ENCODE results near the gene RHOB. TPM values are rescaled to one million over a fixed set of nuclear protein-coding genes. Genes with fewer than 3 reads are reported as not detected.

Gene RHOB
- total RNA-seq, 1 experiment from 2014 or later = 38.9 TPM

DNA sequence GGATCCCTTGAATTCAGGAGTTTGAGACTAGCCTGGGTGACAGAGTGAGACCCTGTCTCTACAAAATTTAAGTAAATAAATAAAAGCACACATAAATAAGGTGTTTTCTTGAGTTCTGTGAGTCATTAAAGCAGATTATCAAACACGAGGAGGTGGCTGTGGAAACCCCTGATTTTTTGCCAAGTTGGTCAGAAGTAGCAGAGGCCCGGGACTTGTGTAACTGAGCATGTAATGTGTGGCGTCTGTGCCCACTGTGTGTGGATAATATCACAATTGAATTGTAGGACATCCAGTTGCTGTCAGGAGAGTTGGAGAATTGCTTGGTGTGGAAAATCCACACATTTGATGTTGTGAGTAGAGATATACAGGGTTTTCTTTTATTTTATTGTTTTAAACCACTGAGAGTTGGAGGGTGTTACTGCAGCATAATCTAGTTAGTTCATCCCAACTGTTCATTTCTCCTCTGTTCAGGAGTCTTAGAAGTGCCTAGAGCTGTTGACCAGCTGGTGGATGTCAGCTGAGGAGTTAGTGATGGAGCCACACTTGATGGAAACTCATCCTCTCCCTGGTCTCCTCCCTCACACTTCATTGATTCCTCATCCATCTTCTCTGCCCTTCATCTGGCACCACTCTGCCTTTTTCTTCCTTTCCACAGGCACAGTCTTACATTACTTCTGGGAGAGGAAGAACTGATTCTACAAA, 45.9 kb upstream of the RHOB start:
- TF ChIP-seq SIN3A (IDR thresholded peaks at IDR 0.05; ENCODE audit: borderline replicate concordance, insufficient read depth, low read depth, low read length) = no peak
- no peak for TF ChIP-seq TCF7L2 (IDR thresholded peaks at IDR 0.05; ENCODE audit: low read depth, low read length)
- TF ChIP-seq, protein P1, sequence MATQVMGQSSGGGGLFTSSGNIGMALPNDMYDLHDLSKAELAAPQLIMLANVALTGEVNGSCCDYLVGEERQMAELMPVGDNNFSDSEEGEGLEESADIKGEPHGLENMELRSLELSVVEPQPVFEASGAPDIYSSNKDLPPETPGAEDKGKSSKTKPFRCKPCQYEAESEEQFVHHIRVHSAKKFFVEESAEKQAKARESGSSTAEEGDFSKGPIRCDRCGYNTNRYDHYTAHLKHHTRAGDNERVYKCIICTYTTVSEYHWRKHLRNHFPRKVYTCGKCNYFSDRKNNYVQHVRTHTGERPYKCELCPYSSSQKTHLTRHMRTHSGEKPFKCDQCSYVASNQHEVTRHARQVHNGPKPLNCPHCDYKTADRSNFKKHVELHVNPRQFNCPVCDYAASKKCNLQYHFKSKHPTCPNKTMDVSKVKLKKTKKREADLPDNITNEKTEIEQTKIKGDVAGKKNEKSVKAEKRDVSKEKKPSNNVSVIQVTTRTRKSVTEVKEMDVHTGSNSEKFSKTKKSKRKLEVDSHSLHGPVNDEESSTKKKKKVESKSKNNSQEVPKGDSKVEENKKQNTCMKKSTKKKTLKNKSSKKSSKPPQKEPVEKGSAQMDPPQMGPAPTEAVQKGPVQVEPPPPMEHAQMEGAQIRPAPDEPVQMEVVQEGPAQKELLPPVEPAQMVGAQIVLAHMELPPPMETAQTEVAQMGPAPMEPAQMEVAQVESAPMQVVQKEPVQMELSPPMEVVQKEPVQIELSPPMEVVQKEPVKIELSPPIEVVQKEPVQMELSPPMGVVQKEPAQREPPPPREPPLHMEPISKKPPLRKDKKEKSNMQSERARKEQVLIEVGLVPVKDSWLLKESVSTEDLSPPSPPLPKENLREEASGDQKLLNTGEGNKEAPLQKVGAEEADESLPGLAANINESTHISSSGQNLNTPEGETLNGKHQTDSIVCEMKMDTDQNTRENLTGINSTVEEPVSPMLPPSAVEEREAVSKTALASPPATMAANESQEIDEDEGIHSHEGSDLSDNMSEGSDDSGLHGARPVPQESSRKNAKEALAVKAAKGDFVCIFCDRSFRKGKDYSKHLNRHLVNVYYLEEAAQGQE (IDR thresholded peaks at IDR 0.05; ENCODE audit: insufficient read depth in 1 of 2, low read depth in 2 of 2, low read length in 1 of 2) = no peak
- TF ChIP-seq, protein P2, sequence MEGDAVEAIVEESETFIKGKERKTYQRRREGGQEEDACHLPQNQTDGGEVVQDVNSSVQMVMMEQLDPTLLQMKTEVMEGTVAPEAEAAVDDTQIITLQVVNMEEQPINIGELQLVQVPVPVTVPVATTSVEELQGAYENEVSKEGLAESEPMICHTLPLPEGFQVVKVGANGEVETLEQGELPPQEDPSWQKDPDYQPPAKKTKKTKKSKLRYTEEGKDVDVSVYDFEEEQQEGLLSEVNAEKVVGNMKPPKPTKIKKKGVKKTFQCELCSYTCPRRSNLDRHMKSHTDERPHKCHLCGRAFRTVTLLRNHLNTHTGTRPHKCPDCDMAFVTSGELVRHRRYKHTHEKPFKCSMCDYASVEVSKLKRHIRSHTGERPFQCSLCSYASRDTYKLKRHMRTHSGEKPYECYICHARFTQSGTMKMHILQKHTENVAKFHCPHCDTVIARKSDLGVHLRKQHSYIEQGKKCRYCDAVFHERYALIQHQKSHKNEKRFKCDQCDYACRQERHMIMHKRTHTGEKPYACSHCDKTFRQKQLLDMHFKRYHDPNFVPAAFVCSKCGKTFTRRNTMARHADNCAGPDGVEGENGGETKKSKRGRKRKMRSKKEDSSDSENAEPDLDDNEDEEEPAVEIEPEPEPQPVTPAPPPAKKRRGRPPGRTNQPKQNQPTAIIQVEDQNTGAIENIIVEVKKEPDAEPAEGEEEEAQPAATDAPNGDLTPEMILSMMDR (IDR thresholded peaks at IDR 0.05) = no peak
- TF ChIP-seq POLR2AphosphoS5 (IDR thresholded peaks at IDR 0.05; ENCODE audit: low read depth, low read length) = no peak
- no peaks in the 10 kb centered on the region; the same call in 1 of the 2 replicates for H3K27me3 ChIP-seq (ENCODE audit: control insufficient read depth, insufficient read depth, low read length)
- H3K9me3 ChIP-seq (ENCODE audit: control insufficient read depth, insufficient read depth, low read depth, low read length) = no peaks in the 10 kb centered on the region
- H3K4me3 ChIP-seq (ENCODE audit: low read depth in 2 of 2, low read length in 2 of 2) = no peak overlapping the region
- ChIA-PET POLR2A (no interaction called here), CTCF (no interaction called here)
- no TSS peak for BruUV-seq (replicated peaks)
- intact Hi-C loops (cut with micrococcal nuclease; ENCODE audit: unreplicated experiment) = no loop called here
- no peaks in the 10 kb centered on the region for H3K4me1 ChIP-seq (ENCODE audit: control insufficient read depth, insufficient read depth, low read length)
- in situ Hi-C loops (cut with HindIII; ENCODE audit: low pct_unique_long_range_greater_than_20kb, low sequenced_read_pairs) = no loop called here
- H3K36me3 ChIP-seq (ENCODE audit: control insufficient read depth, insufficient read depth, low read length) = no peaks in the 10 kb centered on the region
- DNase-seq (ENCODE audit: low read depth, low spot score) = no peak
- no peak overlapping the region for H3K27ac ChIP-seq (ENCODE audit: low read length)
- ATAC-seq = no peak

DNA sequence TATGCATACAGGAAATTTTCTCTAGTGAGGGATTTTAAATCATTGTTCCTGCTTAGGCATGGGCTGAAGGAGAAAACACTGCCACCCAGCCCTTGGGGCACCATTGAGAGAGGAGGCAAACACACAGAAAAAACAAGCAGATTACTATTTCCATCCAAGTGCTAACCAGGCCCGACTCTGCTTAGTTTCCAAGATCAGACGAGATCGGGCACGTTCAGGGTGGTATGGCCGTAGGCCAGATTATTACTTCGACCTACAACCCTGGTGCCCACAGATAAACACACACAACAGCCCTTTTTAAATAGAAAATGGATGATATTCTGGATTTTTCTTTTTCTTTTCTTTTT, 45.4 kb upstream of the RHOB start:
- POLR2A ChIA-PET = no interaction called here
- intact Hi-C loops (cut with micrococcal nuclease; ENCODE audit: unreplicated experiment) (no loop called here), in situ Hi-C loops (cut with HindIII; ENCODE audit: low pct_unique_long_range_greater_than_20kb, low sequenced_read_pairs) (no loop called here)
- Histone ChIP-seq H3K27me3 (ENCODE audit: control insufficient read depth, insufficient read depth, low read length) (no peaks in the 10 kb centered on the region; the same call in 1 of the 2 replicates), H3K27ac (ENCODE audit: low read length) (no peak overlapping the region), H3K9me3 (ENCODE audit: control insufficient read depth, insufficient read depth, low read depth, low read length) (no peaks in the 10 kb centered on the region), H3K4me3 (ENCODE audit: low read depth in 2 of 2, low read length in 2 of 2) (no peak overlapping the region), H3K36me3 (ENCODE audit: control insufficient read depth, insufficient read depth, low read length) (no peaks in the 10 kb centered on the region), H3K4me1 (ENCODE audit: control insufficient read depth, insufficient read depth, low read length) (no peaks in the 10 kb centered on the region)
- CTCF ChIA-PET = interaction anchor here (0.7 kb wide), 1 partner anchor 203 kb away, joined by 5 read pairs; no protein-coding TSS in a partner anchor
- TF ChIP-seq, protein P1 (IDR thresholded peaks at IDR 0.05; ENCODE audit: insufficient read depth in 1 of 2, low read depth in 2 of 2, low read length in 1 of 2) = no peak
- TF ChIP-seq SIN3A (IDR thresholded peaks at IDR 0.05; ENCODE audit: borderline replicate concordance, insufficient read depth, low read depth, low read length) (no peak), TCF7L2 (IDR thresholded peaks at IDR 0.05; ENCODE audit: low read depth, low read length) (no peak), POLR2AphosphoS5 (IDR thresholded peaks at IDR 0.05; ENCODE audit: low read depth, low read length) (no peak)
- TF ChIP-seq, protein P2 (IDR thresholded peaks at IDR 0.05) = no peak
- DNase-seq (ENCODE audit: low read depth, low spot score) (no peak), ATAC-seq (no peak)
- BruUV-seq (replicated peaks) = no TSS peak

Data from Panc1 (cell line).